Left renal pelvis (tissue), 4 donors: Measurements from ENCODE around the gene TENT5C. TPM values are rescaled to one million over a fixed set of nuclear protein-coding genes. Genes with fewer than 3 reads are reported as not detected.

Source experiments
- DNase-seq, 4 donors: peaks; one replicate each; pipeline ENCODE4 v3.0.0-alpha.2; 2013; ENCODE audit warnings: low read depth in 4 of 4, low spot score in 3 of 4
- polyA plus RNA-seq, 4 donors: library from polyadenylated mRNA; unstranded; fragments of 120-200 nt; gene quantifications; one replicate each; pipeline ENCODE4 v1.2.1, GENCODE V29; 2013; ENCODE audit not compliant: insufficient read length in 4 of 4

Gene TENT5C
- polyA plus RNA-seq, 4 donors, result 3.0 to 13.4 (median 3.4) TPM

- DNase-seq, result no peak
Measured at GRCh38 chr1:117652421-117652820, 46.6 kb downstream of the TENT5C start.

DNA sequence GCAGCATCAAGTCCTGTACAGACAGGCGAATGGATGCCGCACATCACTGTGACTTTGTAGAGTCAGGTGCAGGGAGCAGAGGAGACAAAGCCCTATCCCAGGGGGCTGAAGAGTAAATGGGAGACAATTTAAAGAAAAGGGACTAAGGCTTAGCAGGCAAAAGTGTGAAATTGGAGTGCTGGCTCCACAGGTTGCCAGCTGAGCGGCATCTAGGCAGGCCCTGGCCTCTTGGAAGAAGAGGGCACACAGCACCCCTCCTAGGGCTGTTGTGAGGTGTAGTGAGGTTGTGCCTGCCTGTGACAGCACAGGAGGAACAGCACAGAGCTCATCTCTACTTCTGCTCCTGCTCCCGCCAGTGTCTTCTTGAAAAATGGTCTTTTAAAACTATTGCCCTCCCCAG, 47.3 kb downstream of the TENT5C start:
- DNase-seq, result no peak

- no peak for DNase-seq
Measured at GRCh38 chr1:117653732-117654492, 48.1 kb downstream of the TENT5C start.

- DNase-seq, result no peak
Measured at GRCh38 chr1:117654493-117655219, 48.8 kb downstream of the TENT5C start.

DNA sequence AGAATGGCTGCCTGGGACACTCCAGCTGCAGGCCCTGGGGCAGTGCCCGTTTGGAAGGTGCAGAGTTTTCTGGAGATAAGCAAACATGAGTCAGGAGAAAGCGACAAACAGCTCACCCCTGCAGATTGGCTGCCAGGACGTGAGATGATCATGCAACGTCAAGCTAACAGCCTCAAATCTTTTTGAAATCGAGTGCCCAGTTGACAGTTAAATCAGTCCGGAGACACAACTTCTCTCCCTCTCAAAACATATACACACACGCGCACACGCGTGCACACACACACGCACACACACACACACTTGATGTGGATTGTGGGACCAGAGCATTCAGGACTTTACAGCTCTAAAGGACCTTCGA, 49.4 kb downstream of the TENT5C start:
- no peak for DNase-seq

GRCh38 chr1:117656202-117656641, 50.4 kb downstream of the TENT5C start:
- DNase-seq, result no peak

- no peak for DNase-seq
Measured at GRCh38 chr1:117657031-117657430, 51.2 kb downstream of the TENT5C start.

- DNase-seq, result no peak
Measured at GRCh38 chr1:117657949-117658660, 52.3 kb downstream of the TENT5C start.

DNA sequence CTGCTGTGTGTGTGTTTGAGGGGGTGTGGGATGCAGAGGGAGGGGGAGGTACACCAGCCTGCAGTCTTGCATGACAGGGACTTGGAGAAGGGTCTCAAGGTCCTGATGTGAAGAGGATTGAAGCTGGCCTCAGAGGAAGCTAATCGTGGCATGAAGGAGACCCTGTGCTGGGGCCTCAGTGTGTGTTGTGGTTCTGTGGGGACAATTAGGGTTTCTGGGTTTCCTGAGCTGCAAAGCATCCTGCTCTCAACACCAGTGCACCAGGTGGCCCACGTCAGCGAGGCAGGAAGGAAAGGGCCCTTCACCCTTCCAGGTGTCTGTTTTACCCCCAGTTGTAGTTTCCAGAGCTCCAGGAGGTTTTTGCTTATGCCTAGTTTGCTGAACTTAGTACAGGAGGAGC, 52.8 kb downstream of the TENT5C start:
- DNase-seq, result no peak

GRCh38 chr1:117659550-117660270, 53.9 kb downstream of the TENT5C start:
- no peak for DNase-seq

- no peak for DNase-seq
Measured at GRCh38 chr1:117660271-117660965, 54.6 kb downstream of the TENT5C start.

DNA sequence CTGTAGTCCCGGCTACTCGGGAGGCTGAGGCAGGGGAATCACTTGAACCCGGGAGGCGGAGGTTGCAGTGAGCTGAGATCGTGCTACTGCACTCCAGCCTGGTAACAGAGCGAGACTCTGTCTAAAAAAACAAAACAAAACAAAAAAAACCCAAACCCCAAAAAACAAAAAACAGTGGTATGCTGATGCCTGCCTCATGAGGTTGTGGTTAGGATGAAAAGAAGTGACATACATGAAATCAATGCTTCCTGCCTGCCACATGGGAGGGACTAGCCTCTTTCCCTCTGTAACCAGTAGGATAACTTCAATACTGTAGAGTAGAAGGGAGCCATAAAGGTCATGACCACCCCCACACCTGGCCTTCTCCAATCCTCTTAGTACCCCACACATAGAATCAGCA, 55.2 kb downstream of the TENT5C start:
- no peak for DNase-seq

GRCh38 chr1:117662667-117663066, 56.8 kb downstream of the TENT5C start:
- no peak for DNase-seq

DNA sequence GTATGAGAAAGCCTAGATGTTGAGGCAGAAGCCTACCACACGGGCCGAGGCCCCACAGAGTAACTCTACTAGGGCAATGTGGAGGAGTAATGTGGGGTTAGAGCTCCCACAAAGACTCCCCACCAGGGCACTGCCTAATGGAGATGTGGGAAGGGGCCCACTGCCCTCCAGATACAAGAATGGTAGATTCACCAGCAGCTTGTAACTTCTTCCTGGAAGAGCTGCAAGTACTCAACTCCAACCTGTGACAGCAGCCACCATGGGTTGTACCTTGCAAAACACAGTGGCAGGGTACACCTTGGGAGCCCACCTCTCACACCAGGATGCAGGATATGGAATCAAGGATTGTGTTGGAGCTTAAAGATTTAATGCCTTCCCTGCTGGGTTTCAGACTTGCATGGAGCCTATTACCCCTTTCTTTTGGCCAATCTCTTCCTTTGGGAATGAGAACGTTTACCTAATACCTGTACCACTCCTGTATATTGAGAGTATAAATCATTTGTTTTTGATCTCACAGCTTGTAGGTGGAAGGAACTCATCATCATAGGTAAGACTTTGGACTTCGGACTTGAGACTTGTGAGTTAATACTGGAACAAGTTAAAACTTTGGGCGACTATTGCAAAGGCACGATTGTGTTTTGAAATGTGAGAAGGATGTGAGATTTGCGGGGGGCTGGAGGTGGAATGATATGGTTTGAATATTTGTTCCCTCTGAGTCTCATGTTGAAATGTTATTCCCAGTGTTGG, 57.5 kb downstream of the TENT5C start:
- no peak for DNase-seq

- DNase-seq, result no peak
Measured at GRCh38 chr1:117664314-117664713, 58.5 kb downstream of the TENT5C start.

GRCh38 chr1:117665556-117666270, 59.9 kb downstream of the TENT5C start:
- DNase-seq, result no peak

- no peak for DNase-seq
Measured at GRCh38 chr1:117669572-117669971, 63.7 kb downstream of the TENT5C start.

GRCh38 chr1:117670976-117671780, 65.3 kb downstream of the TENT5C start:
- DNase-seq, result no peak
